HFF-Myc (cell line): ENCODE results near the gene ARHGEF5.
"Not testable (repeated sequence)": the region's sequence is repeated elsewhere in the genome, so short reads cannot be mapped to it uniquely, and the experiment has no call there.

Experiments used
- DNase-seq: peaks from one replicate; pipeline ENCODE4 v3.0.0-alpha.2; 2011; ENCODE audit warnings: low read depth; ENCODE audit errors: extremely low read depth
- H3K4me3 ChIP-seq: replicated peaks from 2 replicates; pipeline ENCODE4 v1.5.1; 2011; ENCODE audit warnings: low read depth, mild to moderate bottlenecking, control low read depth, low read length
- TF ChIP-seq, protein P1 (sequence below): IDR thresholded peaks from 2 replicates; pipeline ENCODE4 v1.5.1; 2012; ENCODE audit warnings: mild to moderate bottlenecking, low read depth, low read length, control low read depth; ENCODE audit errors: missing control alignments

The ARHGEF5 gene

GRCh38 chr7:144369221-144369620 lies 14.0 kb downstream of the ARHGEF5 start:
- not testable (repeated sequence) for H3K4me3 ChIP-seq, DNase-seq

DNA sequence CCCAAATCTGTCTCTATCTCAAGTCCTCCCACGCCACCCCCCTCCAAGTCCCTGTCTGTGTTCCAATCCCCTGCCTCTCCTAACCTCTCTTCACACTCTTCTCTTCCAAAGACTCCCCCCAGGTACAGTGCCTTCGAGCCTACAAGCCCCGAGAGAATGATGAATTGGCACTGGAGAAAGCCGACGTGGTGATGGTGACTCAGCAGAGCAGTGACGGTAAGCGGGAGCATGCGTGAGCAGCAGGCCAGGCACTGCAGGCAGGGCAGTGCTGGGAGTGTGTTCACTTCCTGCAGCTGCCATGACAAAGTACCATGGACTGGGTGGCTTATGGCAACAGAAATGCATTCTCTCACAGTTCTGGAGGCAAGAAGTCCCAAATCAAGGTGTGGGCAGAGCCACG lies 23.4 kb downstream of the ARHGEF5 start:
- no peak for DNase-seq
- H3K4me3 ChIP-seq, result no peak overlapping the region
- TF ChIP-seq, protein P1, sequence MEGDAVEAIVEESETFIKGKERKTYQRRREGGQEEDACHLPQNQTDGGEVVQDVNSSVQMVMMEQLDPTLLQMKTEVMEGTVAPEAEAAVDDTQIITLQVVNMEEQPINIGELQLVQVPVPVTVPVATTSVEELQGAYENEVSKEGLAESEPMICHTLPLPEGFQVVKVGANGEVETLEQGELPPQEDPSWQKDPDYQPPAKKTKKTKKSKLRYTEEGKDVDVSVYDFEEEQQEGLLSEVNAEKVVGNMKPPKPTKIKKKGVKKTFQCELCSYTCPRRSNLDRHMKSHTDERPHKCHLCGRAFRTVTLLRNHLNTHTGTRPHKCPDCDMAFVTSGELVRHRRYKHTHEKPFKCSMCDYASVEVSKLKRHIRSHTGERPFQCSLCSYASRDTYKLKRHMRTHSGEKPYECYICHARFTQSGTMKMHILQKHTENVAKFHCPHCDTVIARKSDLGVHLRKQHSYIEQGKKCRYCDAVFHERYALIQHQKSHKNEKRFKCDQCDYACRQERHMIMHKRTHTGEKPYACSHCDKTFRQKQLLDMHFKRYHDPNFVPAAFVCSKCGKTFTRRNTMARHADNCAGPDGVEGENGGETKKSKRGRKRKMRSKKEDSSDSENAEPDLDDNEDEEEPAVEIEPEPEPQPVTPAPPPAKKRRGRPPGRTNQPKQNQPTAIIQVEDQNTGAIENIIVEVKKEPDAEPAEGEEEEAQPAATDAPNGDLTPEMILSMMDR, result no peak

GRCh38 chr7:144379776-144380384 lies 24.7 kb downstream of the ARHGEF5 start:
- no peak for DNase-seq
- no peak overlapping the region for H3K4me3 ChIP-seq
- TF ChIP-seq, protein P1, result no peak

DNA sequence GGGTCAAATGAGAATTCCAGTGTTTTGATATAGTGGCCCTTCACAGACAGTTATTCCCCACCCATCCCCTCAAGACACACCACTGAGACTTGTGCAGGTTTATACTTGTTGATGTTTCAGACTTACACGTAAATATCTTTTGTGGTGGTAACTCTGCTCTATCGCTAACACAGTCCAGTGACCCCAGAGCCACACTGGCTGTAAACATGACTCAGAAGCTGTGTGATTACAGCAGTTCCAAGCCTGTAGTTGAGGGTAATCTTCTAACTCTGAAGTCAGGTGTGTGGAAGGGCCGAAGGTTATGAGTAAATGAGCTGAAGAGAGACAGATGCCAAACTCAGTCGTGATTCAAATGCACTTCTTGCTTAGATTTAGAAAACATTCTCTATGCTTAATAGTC lies 28.9 kb downstream of the ARHGEF5 start:
- TF ChIP-seq, protein P1, result no peak
- no peak for DNase-seq
- no peak overlapping the region for H3K4me3 ChIP-seq

DNA sequence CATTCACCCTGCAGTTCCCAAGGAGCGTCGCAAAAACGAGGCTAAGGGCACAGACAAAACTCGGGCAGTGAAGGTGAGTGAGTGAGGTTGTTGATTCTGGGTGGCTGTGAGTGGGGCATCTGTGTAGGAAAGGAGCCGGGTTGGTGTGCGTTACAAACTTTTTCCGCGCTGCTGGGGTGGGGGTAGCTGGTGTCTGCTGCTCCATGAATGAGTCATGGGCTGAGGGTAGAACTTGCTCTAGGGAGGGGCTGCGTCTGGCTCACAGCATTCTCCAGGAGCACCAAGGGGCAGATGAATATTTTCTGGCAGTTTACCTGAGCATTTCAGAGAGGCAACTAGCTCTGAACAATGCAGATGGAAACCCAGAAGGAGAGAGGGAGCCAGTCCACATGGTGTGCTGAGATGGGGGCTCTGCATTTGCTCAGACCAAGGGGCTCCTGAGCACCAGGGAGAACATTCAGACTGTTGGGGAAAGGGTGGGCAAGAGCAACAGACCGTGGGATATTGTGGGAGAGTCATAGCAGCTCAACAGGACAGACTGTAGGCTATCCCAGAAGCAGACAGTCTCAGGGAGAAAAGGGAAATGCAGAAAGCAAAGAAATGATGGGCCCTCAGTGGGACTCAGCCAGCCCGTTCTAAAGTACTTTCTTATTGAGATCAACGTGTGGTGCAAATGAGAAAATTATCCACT lies 29.5 kb downstream of the ARHGEF5 start:
- DNase-seq, result no peak
- no peak overlapping the region for H3K4me3 ChIP-seq
- TF ChIP-seq, protein P1, result no peak

DNA sequence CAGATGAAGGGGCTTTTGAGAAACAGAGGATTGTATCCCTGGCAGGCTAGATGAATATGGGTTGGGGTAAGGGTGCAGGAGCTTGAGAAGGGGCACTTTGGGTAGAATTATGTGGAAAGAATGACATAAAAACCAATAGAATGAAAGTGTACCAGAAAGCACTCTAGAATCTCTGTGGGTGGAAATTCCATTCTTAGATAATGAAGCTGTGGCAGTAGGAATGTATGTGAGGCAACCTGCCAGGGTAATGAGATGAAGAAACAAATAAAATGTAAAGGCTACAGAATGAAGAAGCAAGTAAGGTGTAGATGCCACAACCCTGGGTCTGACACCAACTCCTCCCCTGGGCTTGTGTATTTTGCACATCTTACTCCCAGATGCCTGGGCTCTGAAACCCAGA lies 31.5 kb downstream of the ARHGEF5 start:
- TF ChIP-seq, protein P1, result no peak
- DNase-seq, result no peak
- no peak overlapping the region for H3K4me3 ChIP-seq

DNA sequence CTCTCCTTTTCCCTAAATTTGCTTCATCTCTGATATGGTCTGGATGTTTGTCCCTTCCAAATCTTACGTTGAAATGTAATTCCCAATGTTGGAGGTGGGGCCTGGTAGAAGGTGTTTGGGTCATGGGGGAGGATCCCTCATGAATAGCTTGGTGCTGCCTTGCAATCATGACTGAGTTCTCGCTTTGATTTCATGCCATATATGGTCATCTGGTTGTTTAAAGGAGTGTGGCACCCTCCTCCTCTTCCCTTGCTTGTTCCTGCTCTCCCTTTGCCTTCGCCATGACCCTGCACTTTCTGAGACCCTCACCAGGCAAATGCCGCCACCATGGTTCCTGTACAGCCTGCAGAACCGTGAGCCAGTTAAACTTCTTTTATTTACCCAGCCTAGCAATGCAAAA lies 33.7 kb downstream of the ARHGEF5 start:
- DNase-seq, result no peak
- TF ChIP-seq, protein P1, result no peak
- no peak overlapping the region for H3K4me3 ChIP-seq
